Stomach (tissue), 4 donors: ENCODE results near the gene LRRC49.

Source experiments
- CTCF ChIP-seq, 7 experiments: fragments of 450-650 bp in 4 of 7; fragments of 200-600 bp in 3 of 7; sonication (generic) in 3 of 7; IDR thresholded peaks; one replicate each; pipeline ENCODE4 v1.5.1; 2016 to 2019; ENCODE audit warnings: antibody characterized with exemption in 7 of 7, control low read depth in 2 of 7, mild to moderate bottlenecking in 1 of 7
- POLR2A ChIP-seq, 4 donors: fragments of 450-650 bp; IDR thresholded peaks; one replicate each; pipeline ENCODE4 v1.6.1; 2016; ENCODE audit warnings: antibody characterized with exemption in 4 of 4, control low read depth in 2 of 4, mild to moderate bottlenecking in 1 of 4, moderate library complexity in 1 of 4
- POLR2AphosphoS5 ChIP-seq, 3 donors: sonication (generic); formaldehyde crosslinking; IDR thresholded peaks; one replicate each; pipeline ENCODE4 v1.6.1; 2016; ENCODE audit warnings: antibody characterized with exemption in 3 of 3

GRCh38 chr15:70974004-70974832 is 81.6 kb downstream of the LRRC49 start:
- TF ChIP-seq POLR2AphosphoS5 (IDR thresholded peaks at IDR 0.05) (no peak), CTCF (IDR thresholded peaks at IDR 0.05) (peak in 1 of 7 experiments; percentile 15), POLR2A (IDR thresholded peaks at IDR 0.05) (no peak)
